H1 (cell line): ENCODE data around the gene SYNDIG1. TPM values are rescaled to one million over a fixed set of nuclear protein-coding genes. Genes with fewer than 3 reads are reported as not detected.

Experiments used
- JUN ChIP-seq: IDR thresholded peaks from 2 replicates; pipeline ENCODE4 v1.6.1; 2011; ENCODE audit warnings: low read depth, mild to moderate bottlenecking, improper control_type of control experiment, low read length
- polyA plus RNA-seq, 7 experiments: library from polyadenylated mRNA; depleted of rRNA in 3 of 7; stranded (reverse) in 5 of 7; unstranded in 2 of 7; fragments of >200 nt in 5 of 7; fragments of 200-250 nt in 2 of 7; gene quantifications; 1 replicate in 5 of 7; 2 replicates in 1 of 7; 4 replicates in 1 of 7; pipeline versions ENCODE4 v1.2.1 to v1.2.3, GENCODE V29; 2011 to 2013; ENCODE audit warnings: missing spikeins in 2 of 7, mixed read lengths in 2 of 7
- total RNA-seq: library from RNA; stranded (reverse); fragmentation: NEBNext Ultra II Directional; extraction: Animal tissue kit (Norgen Biotek cat#: 25700); gene quantifications from 2 replicates; pipeline ENCODE4 v1.2.1, GENCODE V29; 2021
- TF ChIP-seq, protein P1 (sequence below): fragments of 300-600 bp; sonication (generic); IDR thresholded peaks from 2 replicates; pipeline ENCODE4 v1.7.1; 2012; ENCODE audit warnings: low read length, moderate library complexity, mild to moderate bottlenecking, inconsistent platforms; ENCODE audit not compliant: insufficient replicate concordance
- TF ChIP-seq, protein P2 (sequence below): IDR thresholded peaks from 2 replicates; pipeline ENCODE4 v1.6.1; 2011; ENCODE audit warnings: low read depth, mild to moderate bottlenecking, low read length; ENCODE audit not compliant: insufficient read depth
- TF ChIP-seq, protein P3 (sequence below): IDR thresholded peaks from 2 replicates; pipeline ENCODE4 v1.6.1; 2012; ENCODE audit warnings: inconsistent platforms

SYNDIG1 gene
- total and polyA plus RNA-seq, 2 of the 8 experiments (the other 6 are each of a cell fraction or from before 2014, with no cell fraction given), result 6.5 to 7.8 TPM

DNA sequence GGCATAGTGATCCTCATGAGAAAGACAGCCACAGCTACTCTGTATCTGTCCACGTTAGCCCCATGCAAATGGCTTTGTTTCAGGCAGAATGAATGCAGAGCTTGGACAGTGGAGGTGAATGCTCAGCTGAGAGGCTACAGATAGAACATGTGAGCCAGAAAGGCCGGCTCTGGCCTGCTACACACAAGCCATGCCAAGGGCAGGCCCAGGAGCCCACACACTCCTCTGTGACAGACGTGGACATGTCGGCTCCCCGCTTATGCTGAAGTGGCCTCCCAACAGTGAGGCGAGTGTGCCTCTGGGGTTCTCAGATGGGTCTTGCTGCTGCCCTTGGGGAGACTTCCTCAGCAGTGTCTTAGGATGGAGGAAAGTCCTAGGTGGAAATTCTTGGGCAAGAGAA, 159.6 kb downstream of the SYNDIG1 start (continued):
- TF ChIP-seq, protein P1, sequence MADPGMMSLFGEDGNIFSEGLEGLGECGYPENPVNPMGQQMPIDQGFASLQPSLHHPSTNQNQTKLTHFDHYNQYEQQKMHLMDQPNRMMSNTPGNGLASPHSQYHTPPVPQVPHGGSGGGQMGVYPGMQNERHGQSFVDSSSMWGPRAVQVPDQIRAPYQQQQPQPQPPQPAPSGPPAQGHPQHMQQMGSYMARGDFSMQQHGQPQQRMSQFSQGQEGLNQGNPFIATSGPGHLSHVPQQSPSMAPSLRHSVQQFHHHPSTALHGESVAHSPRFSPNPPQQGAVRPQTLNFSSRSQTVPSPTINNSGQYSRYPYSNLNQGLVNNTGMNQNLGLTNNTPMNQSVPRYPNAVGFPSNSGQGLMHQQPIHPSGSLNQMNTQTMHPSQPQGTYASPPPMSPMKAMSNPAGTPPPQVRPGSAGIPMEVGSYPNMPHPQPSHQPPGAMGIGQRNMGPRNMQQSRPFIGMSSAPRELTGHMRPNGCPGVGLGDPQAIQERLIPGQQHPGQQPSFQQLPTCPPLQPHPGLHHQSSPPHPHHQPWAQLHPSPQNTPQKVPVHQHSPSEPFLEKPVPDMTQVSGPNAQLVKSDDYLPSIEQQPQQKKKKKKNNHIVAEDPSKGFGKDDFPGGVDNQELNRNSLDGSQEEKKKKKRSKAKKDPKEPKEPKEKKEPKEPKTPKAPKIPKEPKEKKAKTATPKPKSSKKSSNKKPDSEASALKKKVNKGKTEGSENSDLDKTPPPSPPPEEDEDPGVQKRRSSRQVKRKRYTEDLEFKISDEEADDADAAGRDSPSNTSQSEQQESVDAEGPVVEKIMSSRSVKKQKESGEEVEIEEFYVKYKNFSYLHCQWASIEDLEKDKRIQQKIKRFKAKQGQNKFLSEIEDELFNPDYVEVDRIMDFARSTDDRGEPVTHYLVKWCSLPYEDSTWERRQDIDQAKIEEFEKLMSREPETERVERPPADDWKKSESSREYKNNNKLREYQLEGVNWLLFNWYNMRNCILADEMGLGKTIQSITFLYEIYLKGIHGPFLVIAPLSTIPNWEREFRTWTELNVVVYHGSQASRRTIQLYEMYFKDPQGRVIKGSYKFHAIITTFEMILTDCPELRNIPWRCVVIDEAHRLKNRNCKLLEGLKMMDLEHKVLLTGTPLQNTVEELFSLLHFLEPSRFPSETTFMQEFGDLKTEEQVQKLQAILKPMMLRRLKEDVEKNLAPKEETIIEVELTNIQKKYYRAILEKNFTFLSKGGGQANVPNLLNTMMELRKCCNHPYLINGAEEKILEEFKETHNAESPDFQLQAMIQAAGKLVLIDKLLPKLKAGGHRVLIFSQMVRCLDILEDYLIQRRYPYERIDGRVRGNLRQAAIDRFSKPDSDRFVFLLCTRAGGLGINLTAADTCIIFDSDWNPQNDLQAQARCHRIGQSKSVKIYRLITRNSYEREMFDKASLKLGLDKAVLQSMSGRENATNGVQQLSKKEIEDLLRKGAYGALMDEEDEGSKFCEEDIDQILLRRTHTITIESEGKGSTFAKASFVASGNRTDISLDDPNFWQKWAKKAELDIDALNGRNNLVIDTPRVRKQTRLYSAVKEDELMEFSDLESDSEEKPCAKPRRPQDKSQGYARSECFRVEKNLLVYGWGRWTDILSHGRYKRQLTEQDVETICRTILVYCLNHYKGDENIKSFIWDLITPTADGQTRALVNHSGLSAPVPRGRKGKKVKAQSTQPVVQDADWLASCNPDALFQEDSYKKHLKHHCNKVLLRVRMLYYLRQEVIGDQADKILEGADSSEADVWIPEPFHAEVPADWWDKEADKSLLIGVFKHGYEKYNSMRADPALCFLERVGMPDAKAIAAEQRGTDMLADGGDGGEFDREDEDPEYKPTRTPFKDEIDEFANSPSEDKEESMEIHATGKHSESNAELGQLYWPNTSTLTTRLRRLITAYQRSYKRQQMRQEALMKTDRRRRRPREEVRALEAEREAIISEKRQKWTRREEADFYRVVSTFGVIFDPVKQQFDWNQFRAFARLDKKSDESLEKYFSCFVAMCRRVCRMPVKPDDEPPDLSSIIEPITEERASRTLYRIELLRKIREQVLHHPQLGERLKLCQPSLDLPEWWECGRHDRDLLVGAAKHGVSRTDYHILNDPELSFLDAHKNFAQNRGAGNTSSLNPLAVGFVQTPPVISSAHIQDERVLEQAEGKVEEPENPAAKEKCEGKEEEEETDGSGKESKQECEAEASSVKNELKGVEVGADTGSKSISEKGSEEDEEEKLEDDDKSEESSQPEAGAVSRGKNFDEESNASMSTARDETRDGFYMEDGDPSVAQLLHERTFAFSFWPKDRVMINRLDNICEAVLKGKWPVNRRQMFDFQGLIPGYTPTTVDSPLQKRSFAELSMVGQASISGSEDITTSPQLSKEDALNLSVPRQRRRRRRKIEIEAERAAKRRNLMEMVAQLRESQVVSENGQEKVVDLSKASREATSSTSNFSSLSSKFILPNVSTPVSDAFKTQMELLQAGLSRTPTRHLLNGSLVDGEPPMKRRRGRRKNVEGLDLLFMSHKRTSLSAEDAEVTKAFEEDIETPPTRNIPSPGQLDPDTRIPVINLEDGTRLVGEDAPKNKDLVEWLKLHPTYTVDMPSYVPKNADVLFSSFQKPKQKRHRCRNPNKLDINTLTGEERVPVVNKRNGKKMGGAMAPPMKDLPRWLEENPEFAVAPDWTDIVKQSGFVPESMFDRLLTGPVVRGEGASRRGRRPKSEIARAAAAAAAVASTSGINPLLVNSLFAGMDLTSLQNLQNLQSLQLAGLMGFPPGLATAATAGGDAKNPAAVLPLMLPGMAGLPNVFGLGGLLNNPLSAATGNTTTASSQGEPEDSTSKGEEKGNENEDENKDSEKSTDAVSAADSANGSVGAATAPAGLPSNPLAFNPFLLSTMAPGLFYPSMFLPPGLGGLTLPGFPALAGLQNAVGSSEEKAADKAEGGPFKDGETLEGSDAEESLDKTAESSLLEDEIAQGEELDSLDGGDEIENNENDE, result no peak
- no peak for TF ChIP-seq JUN
- TF ChIP-seq, protein P2, sequence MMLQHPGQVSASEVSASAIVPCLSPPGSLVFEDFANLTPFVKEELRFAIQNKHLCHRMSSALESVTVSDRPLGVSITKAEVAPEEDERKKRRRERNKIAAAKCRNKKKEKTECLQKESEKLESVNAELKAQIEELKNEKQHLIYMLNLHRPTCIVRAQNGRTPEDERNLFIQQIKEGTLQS, result no peak
- TF ChIP-seq, protein P3, sequence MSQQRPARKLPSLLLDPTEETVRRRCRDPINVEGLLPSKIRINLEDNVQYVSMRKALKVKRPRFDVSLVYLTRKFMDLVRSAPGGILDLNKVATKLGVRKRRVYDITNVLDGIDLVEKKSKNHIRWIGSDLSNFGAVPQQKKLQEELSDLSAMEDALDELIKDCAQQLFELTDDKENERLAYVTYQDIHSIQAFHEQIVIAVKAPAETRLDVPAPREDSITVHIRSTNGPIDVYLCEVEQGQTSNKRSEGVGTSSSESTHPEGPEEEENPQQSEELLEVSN, result no peak
